IMR-90 (cell line): ENCODE data around the gene SDS. TPM values are rescaled to one million over a fixed set of nuclear protein-coding genes. Genes with fewer than 3 reads are reported as not detected.

Experiments used
- ATAC-seq: fragments of 200-7000 bp; cut with Tn5 transposase; 2 replicates; pipeline ENCODE4 v1.9.1; 2020; ENCODE audit warnings: low read depth, mild to moderate bottlenecking, moderate library complexity
- BruUV-seq: library from RNA; stranded (reverse); fragments of 400-500 nt; replicated peaks from 2 replicates; lab custom pipeline; 2021; lab: Mats Ljungman, UMichigan
- CTCF ChIA-PET: fragments of 300-600 bp; formaldehyde crosslinking; extraction: SDS; loops from one replicate; lab custom pipeline; 2021; ENCODE audit warnings: antibody characterized with exemption; lab: Yijun Ruan, JAX
- POLR2A ChIA-PET: fragments of 300-600 bp; sonication (Branson Sonifier 250); formaldehyde crosslinking; loops from one replicate; lab custom pipeline; 2022; ENCODE audit warnings: antibody characterized with exemption; ENCODE audit not compliant: unreplicated experiment; lab: Charles Lee
- DNase-seq: peaks from one replicate; pipeline ENCODE4 v3.0.0; 2013
- H2AFZ ChIP-seq: replicated peaks from 2 replicates; pipeline ENCODE3; 2013; ENCODE audit warnings: low read length, mild to moderate bottlenecking; ENCODE audit not compliant: poor library complexity
- H2AK5ac ChIP-seq: 2 replicates; pipeline ENCODE4 v1.6.1; 2013; ENCODE audit warnings: low read depth, low read length, inconsistent platforms
- H2AK9ac ChIP-seq: replicated peaks from 2 replicates; pipeline ENCODE3; 2013; ENCODE audit warnings: mild to moderate bottlenecking, low read depth, low read length, moderate library complexity; ENCODE audit not compliant: poor library complexity
- H2BK120ac ChIP-seq: 2 replicates; pipeline ENCODE4 v1.6.1; 2013; ENCODE audit warnings: low read depth, low read length, inconsistent platforms
- H2BK15ac ChIP-seq: 3 replicates; pipeline ENCODE4 v1.6.1; 2013; ENCODE audit warnings: low read depth, low read length, inconsistent platforms
- H2BK20ac ChIP-seq: 2 replicates; pipeline ENCODE4 v1.6.1; 2013; ENCODE audit warnings: low read depth, mild to moderate bottlenecking, inconsistent platforms, low read length, moderate library complexity
- H2BK5ac ChIP-seq: 2 replicates; pipeline ENCODE4 v1.6.1; 2013; ENCODE audit warnings: mild to moderate bottlenecking, low read depth, low read length, inconsistent platforms; ENCODE audit not compliant: poor library complexity, severe bottlenecking
- H3K14ac ChIP-seq: replicated peaks from 2 replicates; pipeline ENCODE4 v1.6.1; 2013; ENCODE audit warnings: low read depth, low read length, inconsistent platforms
- H3K18ac ChIP-seq: 2 replicates; pipeline ENCODE4 v1.6.1; 2013; ENCODE audit warnings: low read depth, low read length, control low read depth
- H3K23ac ChIP-seq: 2 replicates; pipeline ENCODE4 v1.6.1; 2013; ENCODE audit warnings: low read depth, low read length, inconsistent platforms
- H3K27ac ChIP-seq: 2 replicates; pipeline ENCODE4 v1.5.1; 2013; ENCODE audit warnings: mild to moderate bottlenecking, control low read depth, low read length; ENCODE audit not compliant: insufficient read depth
- H3K27me3 ChIP-seq: 2 replicates; pipeline ENCODE4 v1.6.1; 2013; ENCODE audit warnings: low read length; ENCODE audit not compliant: control insufficient read depth, insufficient read depth
- H3K36me3 ChIP-seq: 2 replicates; pipeline ENCODE4 v1.6.1; 2013; ENCODE audit warnings: low read length, mixed read lengths; ENCODE audit not compliant: control insufficient read depth, insufficient read depth
- H3K4ac ChIP-seq: 2 replicates; pipeline ENCODE4 v1.6.1; 2013; ENCODE audit warnings: low read depth, low read length, inconsistent platforms
- H3K4me1 ChIP-seq: 2 replicates; pipeline ENCODE4 v1.6.1; 2013; ENCODE audit warnings: low read length, mixed read lengths; ENCODE audit not compliant: control insufficient read depth, insufficient read depth
- H3K4me2 ChIP-seq: 2 replicates; pipeline ENCODE4 v1.6.1; 2013; ENCODE audit warnings: low read depth, mild to moderate bottlenecking, control low read depth, low read length, moderate library complexity
- H3K4me3 ChIP-seq: 2 replicates; pipeline ENCODE4 v1.5.1; 2013; ENCODE audit warnings: low read depth, mild to moderate bottlenecking, control low read depth, low read length, moderate library complexity; ENCODE audit not compliant: insufficient read depth
- H3K56ac ChIP-seq: 2 replicates; pipeline ENCODE4 v1.6.1; 2013; ENCODE audit warnings: low read length, inconsistent platforms; ENCODE audit not compliant: insufficient read depth; ENCODE audit errors: extremely low read depth
- H3K79me1 ChIP-seq, 2 experiments: 2 replicates each; pipeline ENCODE4 v1.6.1; 2013; ENCODE audit warnings: low read length in 2 of 2, inconsistent platforms in 1 of 2, low read depth in 1 of 2
- H3K9ac ChIP-seq: 2 replicates; pipeline ENCODE4 v1.6.1; 2013; ENCODE audit warnings: low read depth, low read length, control low read depth
- H3K9me1 ChIP-seq: 2 replicates; pipeline ENCODE4 v1.6.1; 2013; ENCODE audit warnings: low read length, inconsistent platforms; ENCODE audit not compliant: insufficient read depth
- H3K9me3 ChIP-seq: 2 replicates; pipeline ENCODE4 v1.6.1; 2013; ENCODE audit warnings: low read length; ENCODE audit not compliant: control insufficient read depth, insufficient read depth
- H4K20me1 ChIP-seq: 2 replicates; pipeline ENCODE4 v1.6.1; 2013; ENCODE audit warnings: low read length, inconsistent platforms; ENCODE audit not compliant: insufficient read depth
- H4K5ac ChIP-seq: 2 replicates; pipeline ENCODE4 v1.6.1; 2013; ENCODE audit warnings: mild to moderate bottlenecking, low read depth, low read length, control low read depth
- H4K8ac ChIP-seq, 2 experiments: 2 replicates each; pipeline ENCODE4 v1.6.1; 2013; ENCODE audit warnings: low read depth in 2 of 2, low read length in 2 of 2, control low read depth in 1 of 2, inconsistent platforms in 1 of 2
- H4K91ac ChIP-seq: 2 replicates; pipeline ENCODE4 v1.6.1; 2013; ENCODE audit warnings: low read depth, low read length, inconsistent platforms; ENCODE audit not compliant: insufficient read depth
- MAZ ChIP-seq: IDR thresholded peaks from 2 replicates; pipeline ENCODE4 v1.6.1; 2012; ENCODE audit warnings: low read depth, mild to moderate bottlenecking, low read length, improper control_type of control experiment, moderate library complexity, borderline replicate concordance
- MXI1 ChIP-seq: IDR thresholded peaks from 2 replicates; pipeline ENCODE4 v1.6.1; 2012; ENCODE audit warnings: low read depth, mild to moderate bottlenecking, low read length, moderate library complexity, borderline replicate concordance
- NFE2L2 ChIP-seq: fragments of 150-350 bp; IDR thresholded peaks from 2 replicates; pipeline ENCODE4 v1.6.1; 2016; ENCODE audit warnings: low read depth, mild to moderate bottlenecking, low read length
- RCOR1 ChIP-seq: IDR thresholded peaks from 2 replicates; pipeline ENCODE4 v1.6.1; 2012; ENCODE audit warnings: mild to moderate bottlenecking, low read length, improper control_type of control experiment; ENCODE audit not compliant: insufficient replicate concordance
- RFX5 ChIP-seq: IDR thresholded peaks from 2 replicates; pipeline ENCODE4 v1.8.0; 2012; ENCODE audit warnings: low read depth, mild to moderate bottlenecking, low read length, moderate library complexity
- SMC3 ChIP-seq: fragments of 150-350 bp; IDR thresholded peaks from 2 replicates; pipeline ENCODE4 v1.6.1; 2016; ENCODE audit warnings: low read depth, mild to moderate bottlenecking, antibody characterized with exemption, low read length, moderate library complexity
- WGBS, 2 experiments: methylation state at CpG; one replicate each; pipeline versions ENCODE4 v1.1.5 to v1.1.7; 2013; ENCODE audit warnings: missing lambda C conversion rate in 2 of 2; ENCODE audit not compliant: insufficient read length in 1 of 2; ENCODE audit errors: extremely low coverage in 2 of 2; 5-methylcytosine and 5-hydroxymethylcytosine counted together
- dilution Hi-C: fragments of 300-500 bp; cut with HindIII; formaldehyde crosslinking; loops from one replicate; pipeline ENCODE4 v1.14.3; 2018; ENCODE audit warnings: low sequenced_read_pairs; ENCODE audit not compliant: unreplicated experiment
- in situ Hi-C: fragments of 300-500 bp; cut with MboI; formaldehyde crosslinking; loops from 3 replicates; pipeline ENCODE4 v1.14.3; 2019; ENCODE audit warnings: low sequenced_read_pairs, inconsistent platforms, mixed read lengths
- intact Hi-C: fragments of 100-400 bp; cut with micrococcal nuclease; formaldehyde crosslinking; loops from 2 replicates; pipeline ENCODE4 v1.10.0; 2022
- polyA plus RNA-seq, 3 experiments: library from polyadenylated mRNA; depleted of rRNA; stranded (reverse); fragments of >200 nt; gene quantifications; 2 replicates each; pipeline ENCODE4 v1.2.3, GENCODE V29; 2012; ENCODE audit warnings: low replicate concordance in 1 of 3
- total RNA-seq: library from RNA; depleted of rRNA; stranded (reverse); fragments of >200 nt; gene quantifications from 2 replicates; pipeline ENCODE4 v1.2.3, GENCODE V29; 2012

SDS gene
- total and polyA plus RNA-seq, 2 of the 4 experiments (the other 2 are of a cell fraction), result not detected

GRCh38 chr12:113436586-113436985 is 32.9 kb upstream of the SDS start:
- 69% methylated on average over 3 of the region's 6 CpGs; no CpG with 5 or more reads in 1 of the 2 experiments for WGBS, 2 experiments
- ChIA-PET CTCF (no interaction called here), POLR2A (no interaction called here)
- Histone ChIP-seq H3K27ac (no peak overlapping the region), H2BK20ac (no peak overlapping the region), H3K36me3 (no peaks in the 10 kb centered on the region), H3K18ac (no peak overlapping the region), H4K5ac (no peak overlapping the region), H3K27me3 (peaks cover 9% of the 10 kb centered on the region), H2BK5ac (no peak overlapping the region), H3K4me2 (no peak overlapping the region), H3K4ac (no peak overlapping the region), H3K14ac (no peak overlapping the region), H3K56ac (no peak overlapping the region), H3K9me1 (no peaks in the 10 kb centered on the region), H3K9ac (no peak overlapping the region), H4K20me1 (no peaks in the 10 kb centered on the region), H2AK5ac (no peak overlapping the region), H4K91ac (no peak overlapping the region), H3K4me1 (no peaks in the 10 kb centered on the region), H2BK120ac (no peak overlapping the region), H2BK15ac (no peak overlapping the region), H3K23ac (no peak overlapping the region), H3K79me1 (no peaks in the 10 kb centered on the region), H4K8ac (no peak overlapping the region), H2AFZ (no peak overlapping the region), H3K4me3 (no peak overlapping the region), H3K9me3 (no peaks in the 10 kb centered on the region), H2AK9ac (no peak overlapping the region)
- no peak for TF ChIP-seq NFE2L2
- TF ChIP-seq SMC3, result no peak
- no peak for TF ChIP-seq MAZ
- TF ChIP-seq MXI1, result no peak
- TF ChIP-seq RFX5, result no peak
- no peak for TF ChIP-seq RCOR1
- DNase-seq (no peak), ATAC-seq (no peak)
- dilution Hi-C loops, result no loop called here
- no TSS peak for BruUV-seq
- in situ Hi-C loops, result no loop called here
- intact Hi-C loops, result no loop called here
